ENCODE measurements around the gene PSAPL1.
"Not testable (repeated sequence)": the region's sequence is repeated elsewhere in the genome, so short reads cannot be mapped to it uniquely, and the experiment has no call there.

Gene PSAPL1

GRCh38 chr4:7458477-7458876 is 23.7 kb upstream of the PSAPL1 start:
- DNase-seq: no peak

GRCh38 chr4:7458066-7458425 is 23.3 kb upstream of the PSAPL1 start:
- no peak for DNase-seq

- DNase-seq: no peak
Measured at GRCh38 chr4:7457201-7458065, 22.7 kb upstream of the PSAPL1 start.

GRCh38 chr4:7452802-7453201 is 18.1 kb upstream of the PSAPL1 start:
- not testable (repeated sequence) for DNase-seq

- DNase-seq: no peak
Measured at GRCh38 chr4:7451800-7452199, 17.1 kb upstream of the PSAPL1 start.

- no peak for DNase-seq
Measured at GRCh38 chr4:7451434-7451789, 16.7 kb upstream of the PSAPL1 start.

GRCh38 chr4:7450775-7451433 is 16.2 kb upstream of the PSAPL1 start:
- DNase-seq: no peak

- DNase-seq: no peak
Measured at GRCh38 chr4:7448036-7448435, 13.3 kb upstream of the PSAPL1 start.

- DNase-seq: no peak
Measured at GRCh38 chr4:7447236-7447635, 12.5 kb upstream of the PSAPL1 start.

GRCh38 chr4:7444731-7445130 is 10.0 kb upstream of the PSAPL1 start:
- DNase-seq: no peak

- no peak for DNase-seq
Measured at GRCh38 chr4:7444314-7444713, 9.6 kb upstream of the PSAPL1 start.

- no peak for DNase-seq
Measured at GRCh38 chr4:7442574-7443162, 7.9 kb upstream of the PSAPL1 start.

- DNase-seq: no peak
Measured at GRCh38 chr4:7441201-7441600, 6.5 kb upstream of the PSAPL1 start.

GRCh38 chr4:7439699-7440098 is 5.0 kb upstream of the PSAPL1 start:
- no peak for DNase-seq

- DNase-seq: no peak
Measured at GRCh38 chr4:7436256-7436655, 1.5 kb upstream of the PSAPL1 start.

- no peak for DNase-seq
Measured at GRCh38 chr4:7435471-7436061, 836 bp upstream of the PSAPL1 start.

GRCh38 chr4:7434141-7434765 is 477 bp downstream of the PSAPL1 start:
- DNase-seq: no peak

GRCh38 chr4:7433376-7434140 is 1.2 kb downstream of the PSAPL1 start:
- DNase-seq: no peak

- DNase-seq: no peak
Measured at GRCh38 chr4:7432531-7433375, 2.0 kb downstream of the PSAPL1 start.

GRCh38 chr4:7431696-7432530 is 2.8 kb downstream of the PSAPL1 start:
- no peak for DNase-seq

All from effector CD4-positive, alpha-beta T cell (primary cell).